IMR-90 (cell line): ENCODE data around the gene SAMM50. TPM values are rescaled to one million over a fixed set of nuclear protein-coding genes. Genes with fewer than 3 reads are reported as not detected.

Experiments
- ATAC-seq: fragments of 200-7000 bp; cut with Tn5 transposase; 2 replicates; pipeline ENCODE4 v1.9.1; 2020; ENCODE audit warnings: low read depth, mild to moderate bottlenecking, moderate library complexity
- BruUV-seq: library from RNA; stranded (reverse); fragments of 400-500 nt; replicated peaks from 2 replicates; lab custom pipeline; 2021; lab: Mats Ljungman, UMichigan
- CTCF ChIA-PET: fragments of 300-600 bp; formaldehyde crosslinking; extraction: SDS; loops from one replicate; lab custom pipeline; 2021; ENCODE audit warnings: antibody characterized with exemption; lab: Yijun Ruan, JAX
- POLR2A ChIA-PET: fragments of 300-600 bp; sonication (Branson Sonifier 250); formaldehyde crosslinking; loops from one replicate; lab custom pipeline; 2022; ENCODE audit warnings: antibody characterized with exemption; ENCODE audit not compliant: unreplicated experiment; lab: Charles Lee
- DNase-seq: peaks from one replicate; pipeline ENCODE4 v3.0.0; 2013
- H2AFZ ChIP-seq: replicated peaks from 2 replicates; pipeline ENCODE3; 2013; ENCODE audit warnings: low read length, mild to moderate bottlenecking; ENCODE audit not compliant: poor library complexity
- H2AK5ac ChIP-seq: 2 replicates; pipeline ENCODE4 v1.6.1; 2013; ENCODE audit warnings: low read depth, low read length, inconsistent platforms
- H2AK9ac ChIP-seq: replicated peaks from 2 replicates; pipeline ENCODE3; 2013; ENCODE audit warnings: mild to moderate bottlenecking, low read depth, low read length, moderate library complexity; ENCODE audit not compliant: poor library complexity
- H2BK120ac ChIP-seq: 2 replicates; pipeline ENCODE4 v1.6.1; 2013; ENCODE audit warnings: low read depth, low read length, inconsistent platforms
- H2BK15ac ChIP-seq: 3 replicates; pipeline ENCODE4 v1.6.1; 2013; ENCODE audit warnings: low read depth, low read length, inconsistent platforms
- H2BK20ac ChIP-seq: 2 replicates; pipeline ENCODE4 v1.6.1; 2013; ENCODE audit warnings: low read depth, mild to moderate bottlenecking, inconsistent platforms, low read length, moderate library complexity
- H2BK5ac ChIP-seq: 2 replicates; pipeline ENCODE4 v1.6.1; 2013; ENCODE audit warnings: mild to moderate bottlenecking, low read depth, low read length, inconsistent platforms; ENCODE audit not compliant: poor library complexity, severe bottlenecking
- H3K14ac ChIP-seq: replicated peaks from 2 replicates; pipeline ENCODE4 v1.6.1; 2013; ENCODE audit warnings: low read depth, low read length, inconsistent platforms
- H3K18ac ChIP-seq: 2 replicates; pipeline ENCODE4 v1.6.1; 2013; ENCODE audit warnings: low read depth, low read length, control low read depth
- H3K23ac ChIP-seq: 2 replicates; pipeline ENCODE4 v1.6.1; 2013; ENCODE audit warnings: low read depth, low read length, inconsistent platforms
- H3K27ac ChIP-seq: 2 replicates; pipeline ENCODE4 v1.5.1; 2013; ENCODE audit warnings: mild to moderate bottlenecking, control low read depth, low read length; ENCODE audit not compliant: insufficient read depth
- H3K27me3 ChIP-seq: 2 replicates; pipeline ENCODE4 v1.6.1; 2013; ENCODE audit warnings: low read length; ENCODE audit not compliant: control insufficient read depth, insufficient read depth
- H3K36me3 ChIP-seq: 2 replicates; pipeline ENCODE4 v1.6.1; 2013; ENCODE audit warnings: low read length, mixed read lengths; ENCODE audit not compliant: control insufficient read depth, insufficient read depth
- H3K4ac ChIP-seq: 2 replicates; pipeline ENCODE4 v1.6.1; 2013; ENCODE audit warnings: low read depth, low read length, inconsistent platforms
- H3K4me1 ChIP-seq: 2 replicates; pipeline ENCODE4 v1.6.1; 2013; ENCODE audit warnings: low read length, mixed read lengths; ENCODE audit not compliant: control insufficient read depth, insufficient read depth
- H3K4me2 ChIP-seq: 2 replicates; pipeline ENCODE4 v1.6.1; 2013; ENCODE audit warnings: low read depth, mild to moderate bottlenecking, control low read depth, low read length, moderate library complexity
- H3K4me3 ChIP-seq: 2 replicates; pipeline ENCODE4 v1.5.1; 2013; ENCODE audit warnings: low read depth, mild to moderate bottlenecking, control low read depth, low read length, moderate library complexity; ENCODE audit not compliant: insufficient read depth
- H3K56ac ChIP-seq: 2 replicates; pipeline ENCODE4 v1.6.1; 2013; ENCODE audit warnings: low read length, inconsistent platforms; ENCODE audit not compliant: insufficient read depth; ENCODE audit errors: extremely low read depth
- H3K79me1 ChIP-seq, 2 experiments: 2 replicates each; pipeline ENCODE4 v1.6.1; 2013; ENCODE audit warnings: low read length in 2 of 2, inconsistent platforms in 1 of 2, low read depth in 1 of 2
- H3K9ac ChIP-seq: 2 replicates; pipeline ENCODE4 v1.6.1; 2013; ENCODE audit warnings: low read depth, low read length, control low read depth
- H3K9me1 ChIP-seq: 2 replicates; pipeline ENCODE4 v1.6.1; 2013; ENCODE audit warnings: low read length, inconsistent platforms; ENCODE audit not compliant: insufficient read depth
- H3K9me3 ChIP-seq: 2 replicates; pipeline ENCODE4 v1.6.1; 2013; ENCODE audit warnings: low read length; ENCODE audit not compliant: control insufficient read depth, insufficient read depth
- H4K20me1 ChIP-seq: 2 replicates; pipeline ENCODE4 v1.6.1; 2013; ENCODE audit warnings: low read length, inconsistent platforms; ENCODE audit not compliant: insufficient read depth
- H4K5ac ChIP-seq: 2 replicates; pipeline ENCODE4 v1.6.1; 2013; ENCODE audit warnings: mild to moderate bottlenecking, low read depth, low read length, control low read depth
- H4K8ac ChIP-seq, 2 experiments: 2 replicates each; pipeline ENCODE4 v1.6.1; 2013; ENCODE audit warnings: low read depth in 2 of 2, low read length in 2 of 2, control low read depth in 1 of 2, inconsistent platforms in 1 of 2
- H4K91ac ChIP-seq: 2 replicates; pipeline ENCODE4 v1.6.1; 2013; ENCODE audit warnings: low read depth, low read length, inconsistent platforms; ENCODE audit not compliant: insufficient read depth
- FOS ChIP-seq: fragments of 150-350 bp; IDR thresholded peaks from 2 replicates; pipeline ENCODE4 v1.6.1; 2016; ENCODE audit warnings: low read depth, low read length
- MAFK ChIP-seq: IDR thresholded peaks from 2 replicates; pipeline ENCODE4 v1.6.1; 2012; ENCODE audit warnings: low read depth, low read length, improper control_type of control experiment
- RFX5 ChIP-seq: IDR thresholded peaks from 2 replicates; pipeline ENCODE4 v1.8.0; 2012; ENCODE audit warnings: low read depth, mild to moderate bottlenecking, low read length, moderate library complexity
- SMC3 ChIP-seq: fragments of 150-350 bp; IDR thresholded peaks from 2 replicates; pipeline ENCODE4 v1.6.1; 2016; ENCODE audit warnings: low read depth, mild to moderate bottlenecking, antibody characterized with exemption, low read length, moderate library complexity
- WGBS, 2 experiments: methylation state at CpG; one replicate each; pipeline versions ENCODE4 v1.1.5 to v1.1.7; 2013; ENCODE audit warnings: missing lambda C conversion rate in 2 of 2; ENCODE audit not compliant: insufficient read length in 1 of 2; ENCODE audit errors: extremely low coverage in 2 of 2; 5-methylcytosine and 5-hydroxymethylcytosine counted together
- dilution Hi-C: fragments of 300-500 bp; cut with HindIII; formaldehyde crosslinking; loops from one replicate; pipeline ENCODE4 v1.14.3; 2018; ENCODE audit warnings: low sequenced_read_pairs; ENCODE audit not compliant: unreplicated experiment
- in situ Hi-C: fragments of 300-500 bp; cut with MboI; formaldehyde crosslinking; loops from 3 replicates; pipeline ENCODE4 v1.14.3; 2019; ENCODE audit warnings: low sequenced_read_pairs, inconsistent platforms, mixed read lengths
- intact Hi-C: fragments of 100-400 bp; cut with micrococcal nuclease; formaldehyde crosslinking; loops from 2 replicates; pipeline ENCODE4 v1.10.0; 2022
- polyA plus RNA-seq, 3 experiments: library from polyadenylated mRNA; depleted of rRNA; stranded (reverse); fragments of >200 nt; gene quantifications; 2 replicates each; pipeline ENCODE4 v1.2.3, GENCODE V29; 2012; ENCODE audit warnings: low replicate concordance in 1 of 3
- total RNA-seq: library from RNA; depleted of rRNA; stranded (reverse); fragments of >200 nt; gene quantifications from 2 replicates; pipeline ENCODE4 v1.2.3, GENCODE V29; 2012

Gene SAMM50
- total and polyA plus RNA-seq, 2 of the 4 experiments (the other 2 are of a cell fraction) = 40.6 to 43.7 TPM

DNA sequence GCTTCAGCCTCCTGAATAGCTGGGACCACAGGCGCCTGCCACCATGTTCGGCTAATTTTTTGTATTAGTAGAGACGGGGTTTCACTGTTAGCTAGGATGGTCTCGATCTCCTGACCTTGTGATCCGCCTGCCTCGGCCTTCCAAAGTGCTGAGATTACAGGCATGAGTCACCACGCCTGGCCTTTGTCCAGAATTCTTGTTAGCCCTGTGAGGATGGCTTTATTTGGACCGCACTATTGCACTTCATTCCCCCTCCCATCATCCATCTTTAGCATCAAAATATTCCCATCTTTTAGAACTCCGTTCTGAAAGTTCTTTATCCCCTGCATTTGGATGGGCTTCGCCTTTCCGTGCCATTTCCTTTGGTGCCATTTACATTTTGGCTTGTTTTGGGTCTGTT lies 2.6 kb downstream of the SAMM50 start:
- Histone ChIP-seq H3K4me3 (no peak overlapping the region), H2BK20ac (no peak overlapping the region), H2BK5ac (no peak overlapping the region), H2AK5ac (no peak overlapping the region), H4K20me1 (peaks cover 2% of the 10 kb centered on the region; the same call in 1 of the 2 replicates), H2BK15ac (no peak overlapping the region), H3K27me3 (no peaks in the 10 kb centered on the region), H3K14ac (no peak overlapping the region), H3K9ac (no peak overlapping the region), H4K91ac (no peak overlapping the region), H3K9me1 (peaks cover 4% of the 10 kb centered on the region; the same call in 1 of the 2 replicates), H3K79me1 (peaks cover 44 to 72% of the 10 kb centered on the region in 2 experiments), H3K9me3 (no peaks in the 10 kb centered on the region), H3K23ac (no peak overlapping the region), H2AK9ac (no peak overlapping the region), H3K27ac (no peak overlapping the region), H3K4me2 (no peak overlapping the region), H4K5ac (no peak overlapping the region), H2AFZ (no peak overlapping the region), H4K8ac (no peak overlapping the region), H3K56ac (no peak overlapping the region), H3K4me1 (peaks cover 7% of the 10 kb centered on the region), H2BK120ac (no peak overlapping the region), H3K36me3 (no peaks in the 10 kb centered on the region; the same call in 1 of the 2 replicates), H3K4ac (no peak overlapping the region), H3K18ac (no peak overlapping the region)
- BruUV-seq = no TSS peak
- ATAC-seq (no peak), DNase-seq (peak; percentile 30)
- intact Hi-C loops (no loop called here), dilution Hi-C loops (no loop called here), in situ Hi-C loops (no loop called here)
- no peak for TF ChIP-seq FOS
- no peak for TF ChIP-seq MAFK
- no peak for TF ChIP-seq RFX5
- no peak for TF ChIP-seq SMC3
- ChIA-PET CTCF (interaction anchor here (0.9 kb wide), 1 partner anchor 15 kb away, joined by 3 read pairs; no protein-coding TSS in a partner anchor), POLR2A (no interaction called here)
- 77% methylated on average over 5 of the region's 11 CpGs; no CpG with 5 or more reads in 1 of the 2 experiments for WGBS, 2 experiments
